Activated B cell treated with CpG ODN at 0.5 μM for 24 hours (primary cell): ENCODE measurements around the gene SLC4A7. TPM values are rescaled to one million over a fixed set of nuclear protein-coding genes. Genes with fewer than 3 reads are reported as not detected.
"Not testable (repeated sequence)": the region's sequence is repeated elsewhere in the genome, so short reads cannot be mapped to it uniquely, and the experiment has no call there.

Source experiments
- ATAC-seq: fragments of 200-7000 bp; cut with Tn5 transposase; one replicate; pipeline ENCODE4 v1.10.0; 2021; ENCODE audit warnings: low read depth, mild to moderate bottlenecking, moderate library complexity
- CTCF ChIA-PET: fragments of 350-600 bp; sonication (Branson Sonifier 250); formaldehyde crosslinking; loops from one replicate; lab custom pipeline; 2021; ENCODE audit warnings: antibody characterized with exemption; lab: Charles Lee
- POLR2A ChIA-PET: fragments of 350-600 bp; sonication (Branson Sonifier 250); formaldehyde crosslinking; loops from one replicate; lab custom pipeline; 2021; ENCODE audit warnings: antibody characterized with exemption; lab: Charles Lee
- DNase-seq: peaks from one replicate; pipeline ENCODE4 v3.0.0; 2022
- H3K27ac Mint-ChIP-seq: one replicate; pipeline ENCODE4 v1.8.0; 2020; ENCODE audit warnings: mixed read lengths
- H3K27me3 Mint-ChIP-seq: one replicate; pipeline ENCODE4 v1.8.0; 2021; ENCODE audit warnings: mixed read lengths
- H3K36me3 Mint-ChIP-seq: one replicate; pipeline ENCODE4 v1.8.0; 2021; ENCODE audit warnings: low read depth, mixed read lengths
- H3K4me1 Mint-ChIP-seq: one replicate; pipeline ENCODE4 v1.8.0; 2021; ENCODE audit warnings: mixed read lengths
- H3K4me3 Mint-ChIP-seq: one replicate; pipeline ENCODE4 v1.8.0; 2020; ENCODE audit warnings: mild to moderate bottlenecking, mixed read lengths
- H3K9me3 Mint-ChIP-seq: one replicate; pipeline ENCODE4 v1.8.0; 2020; ENCODE audit warnings: mixed read lengths
- CTCF ChIP-seq: fragments of 200-600 bp; IDR thresholded peaks from one replicate; pipeline ENCODE4 v1.8.0; 2022; ENCODE audit warnings: antibody characterized with exemption, mild to moderate bottlenecking
- intact Hi-C: fragments of 100-400 bp; cut with micrococcal nuclease; formaldehyde crosslinking; loops from one replicate; pipeline ENCODE4 v1.15.1; 2024
- total RNA-seq: library from RNA; stranded (reverse); gene quantifications from 2 replicates; pipeline ENCODE4 v1.2.3, GENCODE V29; 2022

SLC4A7 gene
- total RNA-seq, 1 donor from 2014 or later, result 31.3 TPM

- no peaks in the 10 kb centered on the region for H3K4me1 Mint-ChIP-seq
- H3K27ac Mint-ChIP-seq, result no peak overlapping the region
- H3K27me3 Mint-ChIP-seq, result no peaks in the 10 kb centered on the region
- ATAC-seq (no peak), DNase-seq (no peak)
- CTCF ChIA-PET, result no interaction called here
- no peak overlapping the region for H3K4me3 Mint-ChIP-seq
- intact Hi-C loops, result no loop called here
- POLR2A ChIA-PET, result no interaction called here
- TF ChIP-seq CTCF, result no peak
- H3K36me3 Mint-ChIP-seq, result peaks cover 59% of the 10 kb centered on the region
- no peaks in the 10 kb centered on the region for H3K9me3 Mint-ChIP-seq
Measured at GRCh38 chr3:27423463-27423862, 60.7 kb downstream of the SLC4A7 start.

- POLR2A ChIA-PET, result no interaction called here
- H3K4me1 Mint-ChIP-seq, result no peaks in the 10 kb centered on the region
- DNase-seq, result no peak
- no peak for ATAC-seq
- H3K9me3 Mint-ChIP-seq, result no peaks in the 10 kb centered on the region
- H3K36me3 Mint-ChIP-seq, result peaks cover 62% of the 10 kb centered on the region
- TF ChIP-seq CTCF, result no peak
- no peak overlapping the region for H3K27ac Mint-ChIP-seq
- no peak overlapping the region for H3K4me3 Mint-ChIP-seq
- intact Hi-C loops, result no loop called here
- CTCF ChIA-PET, result no interaction called here
- H3K27me3 Mint-ChIP-seq, result no peaks in the 10 kb centered on the region
Measured at GRCh38 chr3:27422617-27423016, 61.6 kb downstream of the SLC4A7 start.

GRCh38 chr3:27415202-27415601, 69.0 kb downstream of the SLC4A7 start:
- POLR2A ChIA-PET, result no interaction called here
- CTCF ChIA-PET, result interaction anchor here (0.8 kb wide), 1 partner anchor 52 kb away, joined by 3 read pairs; no protein-coding TSS in a partner anchor
- intact Hi-C loops, result no loop called here
- peaks cover 70% of the 10 kb centered on the region for H3K36me3 Mint-ChIP-seq
- ATAC-seq (no peak), DNase-seq (no peak)
- H3K27ac Mint-ChIP-seq, result no peak overlapping the region
- TF ChIP-seq CTCF, result no peak
- peaks cover 2% of the 10 kb centered on the region for H3K4me1 Mint-ChIP-seq
- no peaks in the 10 kb centered on the region for H3K27me3 Mint-ChIP-seq
- H3K9me3 Mint-ChIP-seq, result no peaks in the 10 kb centered on the region
- no peak overlapping the region for H3K4me3 Mint-ChIP-seq

- H3K27me3 Mint-ChIP-seq, result no peaks in the 10 kb centered on the region
- CTCF ChIA-PET, result no interaction called here
- ATAC-seq (no peak), DNase-seq (no peak)
- H3K27ac Mint-ChIP-seq, result peak overlapping the region; percentile 53
- peaks cover 7% of the 10 kb centered on the region for H3K4me1 Mint-ChIP-seq
- H3K36me3 Mint-ChIP-seq, result peaks cover 61% of the 10 kb centered on the region
- TF ChIP-seq CTCF, result no peak
- intact Hi-C loops, result loop anchor here (2.0 to 5.0 kb wide), 2 partner anchors 14 to 36 kb away; no protein-coding TSS in a partner anchor
- POLR2A ChIA-PET, result no interaction called here
- no peaks in the 10 kb centered on the region for H3K9me3 Mint-ChIP-seq
- no peak overlapping the region for H3K4me3 Mint-ChIP-seq
Measured at GRCh38 chr3:27392950-27393679, 91.1 kb downstream of the SLC4A7 start.

- peak overlapping the region; percentile 54 for H3K27ac Mint-ChIP-seq
- ATAC-seq, H3K9me3 Mint-ChIP-seq, CTCF ChIA-PET, DNase-seq, H3K4me3 Mint-ChIP-seq, H3K27me3 Mint-ChIP-seq, POLR2A ChIA-PET, H3K4me1 Mint-ChIP-seq: not testable (repeated sequence)
- peaks cover 57% of the 10 kb centered on the region for H3K36me3 Mint-ChIP-seq
- intact Hi-C loops, result loop anchor here (2.0 to 5.0 kb wide), 2 partner anchors 14 to 35 kb away; no protein-coding TSS in a partner anchor
Measured at GRCh38 chr3:27392414-27392813, 91.8 kb downstream of the SLC4A7 start.
